DND-41 (cell line): ENCODE results near the gene SAG.

ENCODE experiments used
- ATAC-seq: fragments of 200-7000 bp; cut with Tn5 transposase; 3 replicates; pipeline ENCODE4 v1.9.1; 2021; ENCODE audit warnings: low read depth; ENCODE audit not compliant: insufficient read depth
- DNase-seq: peaks from one replicate; pipeline ENCODE4 v3.0.0-alpha.2; 2020
- H2AFZ ChIP-seq: 2 replicates; pipeline ENCODE4 v1.6.0; 2012; ENCODE audit warnings: low read depth, low read length
- H3K27ac ChIP-seq: 2 replicates; pipeline ENCODE4 v1.5.1; 2012; ENCODE audit warnings: low read length, inconsistent platforms
- H3K27me3 ChIP-seq: fragments of 200-600 bp; sonication (generic); 2 replicates; pipeline ENCODE4 v1.6.0; 2012; ENCODE audit warnings: low read length, mild to moderate bottlenecking, inconsistent platforms; ENCODE audit not compliant: insufficient read depth, poor library complexity
- H3K36me3 ChIP-seq: 2 replicates; pipeline ENCODE4 v1.5.1; 2012; ENCODE audit warnings: low read length, inconsistent platforms; ENCODE audit not compliant: insufficient read depth
- H3K4me1 ChIP-seq: 2 replicates; pipeline ENCODE4 v1.5.1; 2012; ENCODE audit warnings: mild to moderate bottlenecking, low read length; ENCODE audit not compliant: insufficient read depth
- H3K4me2 ChIP-seq: 2 replicates; pipeline ENCODE4 v1.6.0; 2012; ENCODE audit warnings: mild to moderate bottlenecking, moderate library complexity, low read length, inconsistent platforms; ENCODE audit not compliant: insufficient read depth
- H3K4me3 ChIP-seq, 2 experiments: fragments of 200-600 bp in 1 of 2; shearing (Covaris generic) in 1 of 2; 2 replicates each; pipeline ENCODE4 v1.5.1; 2012 to 2016; ENCODE audit warnings: inconsistent platforms in 2 of 2, low read length in 2 of 2, mild to moderate bottlenecking in 2 of 2, low read depth in 1 of 2, moderate library complexity in 1 of 2
- H3K79me2 ChIP-seq: 2 replicates; pipeline ENCODE4 v1.6.0; 2012; ENCODE audit warnings: low read length, inconsistent platforms; ENCODE audit not compliant: insufficient read depth
- H3K9ac ChIP-seq: 2 replicates; pipeline ENCODE4 v1.6.0; 2012; ENCODE audit warnings: low read depth, mild to moderate bottlenecking, inconsistent platforms, low read length, moderate library complexity
- H3K9me3 ChIP-seq: 2 replicates; pipeline ENCODE4 v1.5.1; 2012; ENCODE audit warnings: low read length, moderate library complexity, mild to moderate bottlenecking, inconsistent platforms; ENCODE audit not compliant: insufficient read depth, severe bottlenecking
- H4K20me1 ChIP-seq: 2 replicates; pipeline ENCODE4 v1.6.0; 2012; ENCODE audit warnings: low read length; ENCODE audit not compliant: insufficient read depth
- CTCF ChIP-seq: IDR thresholded peaks from 2 replicates; pipeline ENCODE4 v1.5.1; 2012; ENCODE audit warnings: borderline replicate concordance, low read length, moderate library complexity, mild to moderate bottlenecking; ENCODE audit not compliant: poor library complexity, severe bottlenecking; ENCODE audit errors: extremely low read depth
- EZH2 ChIP-seq: IDR thresholded peaks from 3 replicates; pipeline ENCODE4 v1.6.1; 2012; ENCODE audit warnings: borderline replicate concordance, low read depth, mild to moderate bottlenecking, moderate library complexity, low read length, inconsistent platforms; ENCODE audit not compliant: severe bottlenecking

Gene SAG

GRCh38 chr2:233326500-233326899, 18.9 kb downstream of the SAG start:
- Histone ChIP-seq H4K20me1 (no peaks in the 10 kb centered on the region), H3K9me3 (no peaks in the 10 kb centered on the region), H3K4me3 (no peak overlapping the region), H3K36me3 (no peaks in the 10 kb centered on the region), H3K4me2 (no peak overlapping the region), H3K4me1 (no peaks in the 10 kb centered on the region), H2AFZ (no peak overlapping the region), H3K27me3 (no peaks in the 10 kb centered on the region), H3K79me2 (no peaks in the 10 kb centered on the region), H3K9ac (no peak overlapping the region), H3K27ac (no peak overlapping the region)
- TF ChIP-seq EZH2 (no peak), CTCF (no peak)
- ATAC-seq (no peak), DNase-seq (no peak)

DNA sequence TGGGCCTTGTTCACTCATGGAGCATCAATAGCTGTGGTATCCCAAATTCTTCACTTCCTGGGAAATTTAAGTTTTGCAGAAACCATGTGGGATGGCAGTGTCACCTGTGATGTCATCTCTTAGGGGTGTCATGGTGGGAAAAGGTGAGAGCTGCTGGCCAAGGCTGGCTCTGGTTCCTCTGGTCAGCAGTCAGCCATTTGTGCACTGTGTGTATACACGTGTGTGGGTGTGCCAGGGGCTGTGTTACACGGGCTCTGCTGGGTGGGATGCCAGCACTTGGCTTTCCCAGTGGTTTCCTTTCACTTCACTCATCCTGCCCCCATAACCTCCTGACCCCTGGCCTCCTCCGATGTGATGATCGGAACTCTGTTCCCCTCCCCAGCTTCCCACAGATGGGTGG, 21.3 kb downstream of the SAG start:
- Histone ChIP-seq H4K20me1 (no peaks in the 10 kb centered on the region), H2AFZ (no peak overlapping the region), H3K4me3 (no peak overlapping the region), H3K4me1 (0 out of 2 replicates have a peak, but pooled peaks cover 3% of the 10 kb centered on the region), H3K9ac (no peak overlapping the region), H3K27ac (no peak overlapping the region), H3K36me3 (no peaks in the 10 kb centered on the region), H3K4me2 (no peak overlapping the region), H3K9me3 (no peaks in the 10 kb centered on the region), H3K79me2 (no peaks in the 10 kb centered on the region), H3K27me3 (no peaks in the 10 kb centered on the region)
- DNase-seq, result no peak
- no peak for ATAC-seq
- no peak for TF ChIP-seq CTCF
- no peak for TF ChIP-seq EZH2

DNA sequence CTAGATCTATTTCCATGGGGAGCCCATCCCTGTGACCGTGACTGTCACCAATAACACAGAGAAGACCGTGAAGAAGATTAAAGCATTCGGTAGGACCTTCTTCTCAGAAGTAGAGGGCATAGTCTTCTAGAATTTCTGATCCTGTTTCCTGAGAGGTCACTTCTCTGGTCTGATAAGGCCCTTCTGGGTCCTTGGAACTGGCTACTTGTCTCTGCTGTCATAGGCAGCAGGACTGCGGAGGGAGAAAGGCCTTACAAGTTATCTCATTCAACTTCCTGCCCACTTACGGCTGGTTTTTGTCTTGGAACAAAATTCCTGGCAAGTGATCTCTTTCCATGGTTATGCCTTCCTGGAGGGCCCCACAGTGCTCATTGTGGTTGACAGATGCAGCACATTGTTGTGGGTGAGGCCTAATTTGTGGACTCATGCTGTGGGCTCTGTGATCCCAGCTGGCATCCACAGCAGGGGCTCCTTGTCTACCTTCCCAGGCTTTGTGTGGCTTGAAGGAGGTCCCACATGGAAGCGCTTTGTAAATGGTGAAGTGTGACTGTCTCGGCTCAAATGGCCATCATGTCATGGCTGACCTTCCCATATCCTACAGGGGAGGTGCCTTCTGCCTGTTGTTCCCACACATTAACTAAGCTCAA, 22.0 kb downstream of the SAG start:
- no peak for DNase-seq
- H3K4me2 ChIP-seq, result no peak overlapping the region
- H4K20me1 ChIP-seq, result no peaks in the 10 kb centered on the region
- H2AFZ ChIP-seq, result no peak overlapping the region
- ATAC-seq, result no peak
- no peaks in the 10 kb centered on the region for H3K79me2 ChIP-seq
- TF ChIP-seq CTCF (no peak), EZH2 (no peak)
- H3K36me3 ChIP-seq, result no peaks in the 10 kb centered on the region
- no peak overlapping the region for H3K9ac ChIP-seq
- H3K4me1 ChIP-seq, result 0 out of 2 replicates have a peak, but pooled peaks cover 3% of the 10 kb centered on the region
- no peak overlapping the region for H3K4me3 ChIP-seq
- H3K27me3 ChIP-seq, result no peaks in the 10 kb centered on the region
- H3K9me3 ChIP-seq, result no peaks in the 10 kb centered on the region
- H3K27ac ChIP-seq, result no peak overlapping the region
